Activated naive CD4-positive, alpha-beta T cell treated with Interleukin-2 at 50 U/mL for 16 hours (primary cell): Measurements from ENCODE around the gene NELL2.
"Not testable (repeated sequence)": the region's sequence is repeated elsewhere in the genome, so short reads cannot be mapped to it uniquely, and the experiment has no call there.

Experiments used
- DNase-seq: peaks from one replicate; pipeline ENCODE4 v3.0.0-alpha.2; 2020

NELL2 gene

GRCh38 chr12:44875954-44876543 lies at the start of gene NELL2:
Gene NELL2 (minus strand): TSS chr12:44876315. CDS start chr12:44875869, 446 bp downstream.
- DNase-seq = peak; percentile 71

- no peak for DNase-seq
Measured at GRCh38 chr12:44921736-44922135, 45.6 kb upstream of the NELL2 start.

GRCh38 chr12:44917141-44917540 lies 41.0 kb upstream of the NELL2 start:
- no peak for DNase-seq

- no peak for DNase-seq
Measured at GRCh38 chr12:44915958-44916357, 39.8 kb upstream of the NELL2 start.

GRCh38 chr12:44904321-44904720 lies 28.2 kb upstream of the NELL2 start:
- DNase-seq = no peak

GRCh38 chr12:44898108-44898507 lies 22.0 kb upstream of the NELL2 start:
- DNase-seq = not testable (repeated sequence)

- no peak for DNase-seq
Measured at GRCh38 chr12:44889926-44890325, 13.8 kb upstream of the NELL2 start.

- DNase-seq = no peak
Measured at GRCh38 chr12:44889162-44889561, 13.0 kb upstream of the NELL2 start.

GRCh38 chr12:44885902-44886301 lies 9.8 kb upstream of the NELL2 start:
- no peak for DNase-seq

GRCh38 chr12:44881197-44881596 lies 5.1 kb upstream of the NELL2 start:
- DNase-seq = no peak

- DNase-seq = peak; percentile 60
Measured at GRCh38 chr12:44876544-44877410, 662 bp upstream of the NELL2 start.

- peak; percentile 20 for DNase-seq
Measured at GRCh38 chr12:44875417-44875953, 630 bp downstream of the NELL2 start.

GRCh38 chr12:44874981-44875416 lies 1.1 kb downstream of the NELL2 start:
- peak; percentile 33 for DNase-seq

GRCh38 chr12:44873898-44874297 lies 2.2 kb downstream of the NELL2 start:
- DNase-seq = no peak

- DNase-seq = no peak
Measured at GRCh38 chr12:44869503-44869902, 6.6 kb downstream of the NELL2 start.

- DNase-seq = no peak
Measured at GRCh38 chr12:44863867-44864266, 12.2 kb downstream of the NELL2 start.

GRCh38 chr12:44859998-44860689 lies 16.0 kb downstream of the NELL2 start:
- DNase-seq = no peak

GRCh38 chr12:44858226-44858855 lies 17.8 kb downstream of the NELL2 start:
- DNase-seq = no peak

GRCh38 chr12:44852483-44852882 lies 23.6 kb downstream of the NELL2 start:
- DNase-seq = no peak

- DNase-seq = no peak
Measured at GRCh38 chr12:44851586-44851985, 24.5 kb downstream of the NELL2 start.

- DNase-seq = no peak
Measured at GRCh38 chr12:44848703-44849085, 27.4 kb downstream of the NELL2 start.

- peak; percentile 65 for DNase-seq
Measured at GRCh38 chr12:44847888-44848702, 28.0 kb downstream of the NELL2 start.
